ENCODE measurements around the gene TEDC2.

The TEDC2 gene

GRCh38 chr16:2466667-2467527 lies 7.0 kb downstream of the TEDC2 start:
- no peak for DNase-seq

GRCh38 chr16:2467528-2468232 lies 7.8 kb downstream of the TEDC2 start:
- DNase-seq, result no peak

GRCh38 chr16:2468233-2468724 lies 8.4 kb downstream of the TEDC2 start:
- DNase-seq, result no peak

GRCh38 chr16:2468725-2469398 lies 9.0 kb downstream of the TEDC2 start:
- DNase-seq, result no peak

- no peak for DNase-seq
Observed at GRCh38 chr16:2469399-2470233, 9.7 kb downstream of the TEDC2 start.

- DNase-seq, result no peak
Observed at GRCh38 chr16:2470234-2470601, 10.3 kb downstream of the TEDC2 start.

GRCh38 chr16:2470603-2471015 lies 10.7 kb downstream of the TEDC2 start:
- DNase-seq, result no peak

GRCh38 chr16:2471016-2471652 lies 11.2 kb downstream of the TEDC2 start, which contains the start of gene NTN3:
Gene NTN3 (plus strand): TSS chr16:2471297. CDS start chr16:2471702, 405 bp downstream.
- peak; percentile 16 for DNase-seq

- no peak for DNase-seq
Observed at GRCh38 chr16:2471653-2472487, 12.0 kb downstream of the TEDC2 start.

- DNase-seq, result no peak
Observed at GRCh38 chr16:2472488-2472864, 12.6 kb downstream of the TEDC2 start.

- no peak for DNase-seq
Observed at GRCh38 chr16:2472885-2473445, 13.1 kb downstream of the TEDC2 start.

- peak; percentile 51 for DNase-seq
Observed at GRCh38 chr16:2473446-2473926, 13.6 kb downstream of the TEDC2 start.

- DNase-seq, result peak; percentile 72
Observed at GRCh38 chr16:2473999-2474876, 14.3 kb downstream of the TEDC2 start.

GRCh38 chr16:2474877-2475412 lies 15.0 kb downstream of the TEDC2 start, which contains the start of gene TBC1D24:
Gene TBC1D24 (plus strand): TSS chr16:2475127. CDS start chr16:2496149, 21,022 bp downstream.
- peak; percentile 86 for DNase-seq

GRCh38 chr16:2475413-2476344 lies 15.8 kb downstream of the TEDC2 start:
- DNase-seq, result peak; percentile 44

- DNase-seq, result no peak
Observed at GRCh38 chr16:2476345-2476720, 16.4 kb downstream of the TEDC2 start.

GRCh38 chr16:2476741-2477140 lies 16.8 kb downstream of the TEDC2 start:
- no peak for DNase-seq

- no peak for DNase-seq
Observed at GRCh38 chr16:2477327-2477726, 17.4 kb downstream of the TEDC2 start.
